Smooth muscle cell (in vitro differentiated cells): ENCODE data around the gene ACBD3. TPM values are rescaled to one million over a fixed set of nuclear protein-coding genes. Genes with fewer than 3 reads are reported as not detected.

Experiments used
- DNase-seq: peaks from one replicate; lab custom pipeline; 2025; ENCODE audit not compliant: unreplicated experiment; lab: John Stamatoyannopoulos, UW
- H2AFZ ChIP-seq: fragments of 200-600 bp; sonication (generic); 2 replicates; pipeline ENCODE4 v1.6.0; 2016; ENCODE audit warnings: antibody characterized with exemption, low read depth, mild to moderate bottlenecking
- H3F3A ChIP-seq: fragments of 200-600 bp; sonication (generic); 2 replicates; pipeline ENCODE4 v1.6.0; 2017; ENCODE audit warnings: antibody characterized with exemption, low read depth
- H3K27ac ChIP-seq: fragments of 200-600 bp; sonication (generic); 2 replicates; pipeline ENCODE4 v1.5.1; 2016; ENCODE audit warnings: low read depth, mild to moderate bottlenecking
- H3K27me3 ChIP-seq: fragments of 200-600 bp; sonication (generic); 2 replicates; pipeline ENCODE4 v1.6.1; 2016; ENCODE audit warnings: low read depth, mild to moderate bottlenecking
- H3K36me3 ChIP-seq: fragments of 200-600 bp; sonication (generic); 2 replicates; pipeline ENCODE4 v1.5.1; 2016; ENCODE audit warnings: low read depth
- H3K4me1 ChIP-seq: fragments of 200-600 bp; sonication (generic); 2 replicates; pipeline ENCODE4 v1.5.1; 2016; ENCODE audit warnings: low read depth
- H3K4me2 ChIP-seq: fragments of 200-600 bp; sonication (generic); 2 replicates; pipeline ENCODE4 v1.6.0; 2016; ENCODE audit warnings: mild to moderate bottlenecking
- H3K4me3 ChIP-seq: fragments of 200-600 bp; sonication (generic); 2 replicates; pipeline ENCODE4 v1.5.1; 2016; ENCODE audit warnings: mild to moderate bottlenecking
- H3K79me2 ChIP-seq: fragments of 200-600 bp; sonication (generic); 2 replicates; pipeline ENCODE4 v1.6.0; 2016; ENCODE audit warnings: low read depth, mild to moderate bottlenecking
- H3K9ac ChIP-seq: fragments of 200-600 bp; sonication (generic); 2 replicates; pipeline ENCODE4 v1.6.0; 2016; ENCODE audit warnings: low read depth
- H3K9me3 ChIP-seq: fragments of 200-600 bp; sonication (generic); replicated peaks from 2 replicates; pipeline ENCODE4 v1.5.1; 2016; ENCODE audit warnings: low read depth
- H4K20me1 ChIP-seq: fragments of 200-600 bp; sonication (generic); 2 replicates; pipeline ENCODE4 v1.6.0; 2016; ENCODE audit warnings: low read depth
- CTCF ChIP-seq: fragments of 200-600 bp; sonication (generic); IDR thresholded peaks from 2 replicates; pipeline ENCODE4 v1.5.1; 2017; ENCODE audit warnings: borderline replicate concordance, mild to moderate bottlenecking, antibody characterized with exemption; ENCODE audit not compliant: insufficient read depth, poor library complexity, severe bottlenecking
- WGBS: methylation state at CpG from one replicate; pipeline ENCODE4 v1.1.7; 2016; ENCODE audit warnings: low lambda C conversion rate; 5-methylcytosine and 5-hydroxymethylcytosine counted together
- polyA plus RNA-seq: library from polyadenylated mRNA; unstranded; fragments of >200 nt; fragmentation: Nextera tagmentation; extraction: Ambion mirVana; gene quantifications from 2 replicates; pipeline ENCODE4 v1.2.1, GENCODE V29; 2016
- total RNA-seq: library from RNA; depleted of rRNA; stranded (reverse); fragments of >200 nt; gene quantifications from 2 replicates; pipeline ENCODE4 v1.2.3, GENCODE V29; 2014

Gene ACBD3
- total and polyA plus RNA-seq, 2 experiments from 2014 or later = 82.0 to 118 TPM

- H3K4me1 ChIP-seq = peaks cover 5% of the 10 kb centered on the region
- H3K4me2 ChIP-seq = peak overlapping the region; percentile 90
- peak overlapping the region; percentile 60 for H3K9ac ChIP-seq
- no peaks in the 10 kb centered on the region for H3K27me3 ChIP-seq
- H2AFZ ChIP-seq = peak overlapping the region; percentile 91
- under 1% methylated on average over 38 of the region's 104 CpGs for WGBS
- H3F3A ChIP-seq = no peaks in the 10 kb centered on the region
- no peaks in the 10 kb centered on the region for H4K20me1 ChIP-seq
- no peaks in the 10 kb centered on the region for H3K79me2 ChIP-seq
- no peak overlapping the region for H3K27ac ChIP-seq
- H3K36me3 ChIP-seq = no peaks in the 10 kb centered on the region
- peak overlapping the region; percentile 73 for H3K4me3 ChIP-seq
- peak; percentile 76 for TF ChIP-seq CTCF
- H3K9me3 ChIP-seq = no peaks in the 10 kb centered on the region
- peak; percentile 36 for DNase-seq
These were observed 64.7 kb downstream of the ACBD3 start for GRCh38 chr1:226121587-226122400.

DNA sequence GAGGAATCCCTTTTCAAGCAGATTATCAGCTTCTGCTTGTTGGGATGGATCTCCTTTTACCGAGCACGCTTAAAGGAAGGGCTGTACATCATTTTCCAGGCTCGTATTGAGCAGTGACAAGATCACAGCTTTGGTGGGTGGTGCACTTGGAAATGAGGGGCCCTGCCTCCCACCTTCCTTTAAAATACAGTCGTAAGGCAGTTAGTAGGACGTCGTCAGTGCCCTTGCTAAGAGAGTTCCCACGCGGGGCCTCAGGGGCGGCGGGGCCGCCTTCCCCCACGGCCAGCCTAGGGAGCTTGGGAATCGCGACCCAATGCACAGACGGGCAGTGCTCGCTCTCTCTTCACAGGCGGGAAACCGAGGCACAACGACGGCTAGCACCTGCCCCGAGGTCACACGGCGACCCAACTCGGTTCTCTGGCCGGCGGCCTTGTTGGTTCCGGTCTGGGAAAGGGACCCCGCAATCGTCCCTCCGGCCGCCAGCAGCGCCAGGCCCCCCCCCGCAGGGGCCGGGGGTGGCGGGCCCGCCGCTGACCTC lies 65.4 kb downstream of the ACBD3 start:
- no peak for DNase-seq
- 14% methylated on average over 37 of the region's 37 CpGs for WGBS
- Histone ChIP-seq H3K9me3 (no peaks in the 10 kb centered on the region), H3K79me2 (no peaks in the 10 kb centered on the region), H3K27ac (no peak overlapping the region), H3K9ac (no peak overlapping the region), H2AFZ (no peak overlapping the region), H3K36me3 (no peaks in the 10 kb centered on the region), H3K4me2 (peak overlapping the region; percentile 90), H3F3A (no peaks in the 10 kb centered on the region), H3K27me3 (no peaks in the 10 kb centered on the region), H4K20me1 (no peaks in the 10 kb centered on the region), H3K4me3 (peak overlapping the region; percentile 73), H3K4me1 (peaks cover 5% of the 10 kb centered on the region)
- no peak for TF ChIP-seq CTCF

- no peak for DNase-seq
- Histone ChIP-seq H2AFZ (no peak overlapping the region), H4K20me1 (no peaks in the 10 kb centered on the region), H3K9ac (no peak overlapping the region), H3K9me3 (no peaks in the 10 kb centered on the region), H3K4me2 (no peak overlapping the region), H3K27me3 (no peaks in the 10 kb centered on the region), H3K36me3 (no peaks in the 10 kb centered on the region), H3K4me3 (no peak overlapping the region), H3K79me2 (no peaks in the 10 kb centered on the region), H3F3A (no peaks in the 10 kb centered on the region), H3K27ac (no peak overlapping the region), H3K4me1 (peaks cover 5% of the 10 kb centered on the region)
- 92% methylated on average over 5 of the region's 5 CpGs for WGBS
- TF ChIP-seq CTCF = no peak
These were observed 66.1 kb downstream of the ACBD3 start for GRCh38 chr1:226120398-226120797.

DNA sequence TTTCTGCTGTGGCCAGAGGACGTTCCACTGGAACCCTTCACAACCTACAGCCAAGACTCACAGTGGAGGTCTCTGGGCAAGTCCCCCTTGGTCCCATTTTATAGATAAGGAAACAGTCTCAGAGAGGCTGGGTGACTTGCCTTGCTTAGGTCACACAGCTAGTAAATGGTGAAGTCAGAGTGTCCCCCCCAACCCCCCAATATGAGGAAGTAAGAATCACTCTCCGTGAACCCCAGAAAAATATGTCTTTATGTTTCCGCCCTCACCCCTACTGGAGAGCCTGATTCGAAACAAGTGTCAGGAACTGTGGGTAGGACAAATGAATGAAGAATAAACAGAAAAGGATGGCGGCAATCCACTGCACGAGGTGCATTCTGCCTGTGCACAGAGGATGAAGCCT lies 67.4 kb downstream of the ACBD3 start:
- H3K79me2 ChIP-seq = no peaks in the 10 kb centered on the region
- no peak overlapping the region for H3K4me2 ChIP-seq
- no peaks in the 10 kb centered on the region for H3K27me3 ChIP-seq
- no peak for DNase-seq
- H3F3A ChIP-seq = no peaks in the 10 kb centered on the region
- H3K9me3 ChIP-seq = no peaks in the 10 kb centered on the region
- no peak overlapping the region for H3K27ac ChIP-seq
- 94% methylated on average over 6 of the region's 6 CpGs for WGBS
- no peak overlapping the region for H3K9ac ChIP-seq
- H3K36me3 ChIP-seq = no peaks in the 10 kb centered on the region
- no peak for TF ChIP-seq CTCF
- no peak overlapping the region for H3K4me3 ChIP-seq
- peaks cover 5% of the 10 kb centered on the region for H3K4me1 ChIP-seq
- no peak overlapping the region for H2AFZ ChIP-seq
- no peaks in the 10 kb centered on the region for H4K20me1 ChIP-seq
